ENCODE data around the gene SYNPO. TPM values are rescaled to one million over a fixed set of nuclear protein-coding genes. Genes with fewer than 3 reads are reported as not detected.
A peak's percentile ranks its signal among the peaks of the same experiment; 100 is the strongest.

The SYNPO gene
- total RNA-seq, 1 donor from 2014 or later = 16.1 TPM

DNA sequence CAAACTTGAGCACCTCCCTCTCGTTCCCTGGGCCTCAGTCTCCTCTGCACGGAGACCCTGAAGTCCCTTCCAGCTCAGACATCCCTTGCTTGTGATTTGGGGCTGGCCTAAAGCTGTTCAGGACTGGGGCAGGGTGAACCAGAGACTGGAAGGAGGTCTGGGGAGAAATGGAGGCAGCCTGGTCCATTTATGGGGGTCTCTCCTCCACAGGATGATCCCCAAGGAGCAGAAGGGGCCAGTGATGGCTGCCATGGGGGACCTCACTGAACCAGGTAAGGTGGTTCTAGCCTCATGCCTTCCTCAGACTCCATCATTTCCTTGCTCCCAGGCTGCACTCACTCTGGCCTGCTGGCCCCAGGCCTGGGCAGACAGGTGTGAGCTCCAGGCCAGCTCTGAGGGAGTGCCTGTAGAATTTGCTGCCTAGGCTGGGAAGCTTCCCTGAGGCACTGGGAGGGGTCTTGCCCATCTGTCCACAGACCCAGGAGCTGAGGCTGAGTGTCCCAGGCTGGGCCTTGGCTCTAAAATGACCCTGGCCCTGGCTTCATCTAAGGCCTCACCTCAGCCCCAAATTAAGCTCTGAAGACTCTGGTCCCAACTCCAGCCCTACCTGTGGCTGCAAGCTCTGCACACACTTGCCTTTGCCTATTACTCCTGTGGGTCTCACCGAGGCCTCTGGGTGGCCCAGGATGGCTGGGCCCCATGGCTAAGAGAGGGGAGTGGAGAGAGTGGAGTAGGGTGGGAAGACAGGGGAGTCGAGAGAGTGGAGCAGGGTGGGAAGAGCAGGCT is 22.5 kb downstream of the SYNPO start:
- H3K4me1 Mint-ChIP-seq (ENCODE audit: low read depth, unreplicated experiment) = peaks cover 7% of the 10 kb centered on the region
- H3K4me3 Mint-ChIP-seq (ENCODE audit: unreplicated experiment) = no peak overlapping the region
- H3K9me3 Mint-ChIP-seq (ENCODE audit: unreplicated experiment) = no peaks in the 10 kb centered on the region
- peaks cover 7% of the 10 kb centered on the region for H3K27me3 Mint-ChIP-seq (ENCODE audit: unreplicated experiment)
- H3K36me3 Mint-ChIP-seq (ENCODE audit: unreplicated experiment) = no peaks in the 10 kb centered on the region
- no peak overlapping the region for H3K27ac Mint-ChIP-seq (ENCODE audit: unreplicated experiment)
- no peak for DNase-seq
- TF ChIP-seq, protein P1, sequence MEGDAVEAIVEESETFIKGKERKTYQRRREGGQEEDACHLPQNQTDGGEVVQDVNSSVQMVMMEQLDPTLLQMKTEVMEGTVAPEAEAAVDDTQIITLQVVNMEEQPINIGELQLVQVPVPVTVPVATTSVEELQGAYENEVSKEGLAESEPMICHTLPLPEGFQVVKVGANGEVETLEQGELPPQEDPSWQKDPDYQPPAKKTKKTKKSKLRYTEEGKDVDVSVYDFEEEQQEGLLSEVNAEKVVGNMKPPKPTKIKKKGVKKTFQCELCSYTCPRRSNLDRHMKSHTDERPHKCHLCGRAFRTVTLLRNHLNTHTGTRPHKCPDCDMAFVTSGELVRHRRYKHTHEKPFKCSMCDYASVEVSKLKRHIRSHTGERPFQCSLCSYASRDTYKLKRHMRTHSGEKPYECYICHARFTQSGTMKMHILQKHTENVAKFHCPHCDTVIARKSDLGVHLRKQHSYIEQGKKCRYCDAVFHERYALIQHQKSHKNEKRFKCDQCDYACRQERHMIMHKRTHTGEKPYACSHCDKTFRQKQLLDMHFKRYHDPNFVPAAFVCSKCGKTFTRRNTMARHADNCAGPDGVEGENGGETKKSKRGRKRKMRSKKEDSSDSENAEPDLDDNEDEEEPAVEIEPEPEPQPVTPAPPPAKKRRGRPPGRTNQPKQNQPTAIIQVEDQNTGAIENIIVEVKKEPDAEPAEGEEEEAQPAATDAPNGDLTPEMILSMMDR (IDR thresholded peaks at IDR 0.05; ENCODE audit: partially characterized antibody, unreplicated experiment) = no peak

DNA sequence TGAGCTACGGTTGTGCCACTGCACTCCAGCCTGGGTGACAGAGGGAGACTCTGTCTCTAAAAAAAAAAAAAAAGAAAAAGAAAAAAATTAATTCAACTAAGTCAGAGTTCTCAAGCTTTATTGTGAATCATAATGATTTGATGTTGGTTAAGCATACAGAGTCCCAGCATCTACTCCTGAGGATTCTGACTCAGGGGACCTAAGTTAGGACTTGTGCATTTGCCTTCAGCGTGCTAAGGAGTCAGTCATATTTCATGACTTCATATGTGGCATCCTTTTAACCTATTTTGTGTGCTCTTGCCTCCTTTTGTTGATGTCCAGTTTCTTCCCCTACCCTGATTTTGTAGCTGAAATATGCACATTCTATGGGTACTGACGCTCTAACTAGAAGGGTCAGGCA is 23.5 kb downstream of the SYNPO start:
- H3K27me3 Mint-ChIP-seq (ENCODE audit: unreplicated experiment) = peaks cover 2% of the 10 kb centered on the region
- H3K9me3 Mint-ChIP-seq (ENCODE audit: unreplicated experiment) = no peaks in the 10 kb centered on the region
- no peak overlapping the region for H3K4me3 Mint-ChIP-seq (ENCODE audit: unreplicated experiment)
- H3K27ac Mint-ChIP-seq (ENCODE audit: unreplicated experiment) = no peak overlapping the region
- H3K36me3 Mint-ChIP-seq (ENCODE audit: unreplicated experiment) = no peaks in the 10 kb centered on the region
- no peak for DNase-seq
- TF ChIP-seq, protein P1 (IDR thresholded peaks at IDR 0.05; ENCODE audit: partially characterized antibody, unreplicated experiment) = no peak
- peaks cover 5% of the 10 kb centered on the region for H3K4me1 Mint-ChIP-seq (ENCODE audit: low read depth, unreplicated experiment)

DNA sequence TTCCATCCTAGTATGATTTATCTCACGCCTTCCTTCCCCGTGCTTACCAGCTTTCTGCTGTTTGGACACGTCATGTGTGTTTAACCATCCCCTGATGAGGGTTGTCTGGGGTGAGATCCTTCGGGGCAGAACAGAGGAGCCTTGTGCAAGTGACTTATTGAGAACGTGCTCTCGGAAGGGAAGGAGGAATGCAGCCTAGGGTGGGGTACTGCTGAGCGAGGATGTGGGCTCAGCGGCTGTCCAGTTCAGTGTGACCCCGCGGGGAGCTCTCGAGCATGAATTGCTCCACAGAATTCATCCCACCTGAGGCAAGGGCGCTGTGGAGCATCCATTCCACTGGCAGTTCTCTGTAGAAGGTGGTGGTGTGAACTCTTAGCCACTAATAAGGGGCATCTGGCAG is 24.6 kb downstream of the SYNPO start:
- TF ChIP-seq, protein P1 (IDR thresholded peaks at IDR 0.05; ENCODE audit: partially characterized antibody, unreplicated experiment) = no peak
- H3K4me3 Mint-ChIP-seq (ENCODE audit: unreplicated experiment) = no peak overlapping the region
- H3K4me1 Mint-ChIP-seq (ENCODE audit: low read depth, unreplicated experiment) = peaks cover 5% of the 10 kb centered on the region
- H3K36me3 Mint-ChIP-seq (ENCODE audit: unreplicated experiment) = no peaks in the 10 kb centered on the region
- no peaks in the 10 kb centered on the region for H3K9me3 Mint-ChIP-seq (ENCODE audit: unreplicated experiment)
- peaks cover 2% of the 10 kb centered on the region for H3K27me3 Mint-ChIP-seq (ENCODE audit: unreplicated experiment)
- DNase-seq = no peak
- H3K27ac Mint-ChIP-seq (ENCODE audit: unreplicated experiment) = no peak overlapping the region

DNA sequence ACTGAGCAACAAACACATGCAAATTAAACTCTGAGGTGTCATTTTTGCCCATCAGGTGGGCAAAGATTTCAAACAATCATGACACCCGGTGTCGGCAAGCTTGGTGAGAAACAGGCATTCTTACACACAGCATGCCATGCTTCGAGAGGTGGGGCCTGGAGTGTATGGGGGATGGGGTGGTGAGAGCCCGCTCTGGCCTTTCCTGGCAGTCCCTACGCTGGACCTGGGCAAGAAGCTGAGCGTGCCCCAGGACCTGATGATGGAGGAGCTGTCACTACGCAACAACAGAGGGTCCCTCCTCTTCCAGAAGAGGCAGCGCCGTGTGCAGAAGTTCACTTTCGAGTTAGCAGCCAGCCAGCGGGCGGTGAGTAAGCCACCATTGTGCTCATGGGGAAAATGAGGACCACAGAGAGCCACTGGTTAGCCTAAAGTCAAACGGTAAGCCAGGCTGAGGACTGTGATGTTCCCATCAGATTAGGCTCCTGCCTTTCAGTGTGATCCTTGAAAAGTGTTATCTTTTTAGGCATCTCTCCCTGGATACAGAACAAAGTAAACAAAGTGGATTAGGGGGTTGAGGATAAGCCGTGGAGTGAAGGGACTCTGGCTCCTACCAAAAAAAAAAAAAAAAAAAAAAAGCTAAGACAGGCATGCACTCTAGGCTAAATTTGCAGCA is 30.0 kb downstream of the SYNPO start:
- TF ChIP-seq, protein P1 (IDR thresholded peaks at IDR 0.05; ENCODE audit: partially characterized antibody, unreplicated experiment) = no peak
- Mint-ChIP-seq H3K9me3 (ENCODE audit: unreplicated experiment) (no peaks in the 10 kb centered on the region), H3K36me3 (ENCODE audit: unreplicated experiment) (no peaks in the 10 kb centered on the region), H3K27me3 (ENCODE audit: unreplicated experiment) (peaks cover 2% of the 10 kb centered on the region), H3K4me3 (ENCODE audit: unreplicated experiment) (peak overlapping the region; percentile 74), H3K4me1 (ENCODE audit: low read depth, unreplicated experiment) (peaks cover 1% of the 10 kb centered on the region), H3K27ac (ENCODE audit: unreplicated experiment) (no peak overlapping the region)
- DNase-seq = no peak

DNA sequence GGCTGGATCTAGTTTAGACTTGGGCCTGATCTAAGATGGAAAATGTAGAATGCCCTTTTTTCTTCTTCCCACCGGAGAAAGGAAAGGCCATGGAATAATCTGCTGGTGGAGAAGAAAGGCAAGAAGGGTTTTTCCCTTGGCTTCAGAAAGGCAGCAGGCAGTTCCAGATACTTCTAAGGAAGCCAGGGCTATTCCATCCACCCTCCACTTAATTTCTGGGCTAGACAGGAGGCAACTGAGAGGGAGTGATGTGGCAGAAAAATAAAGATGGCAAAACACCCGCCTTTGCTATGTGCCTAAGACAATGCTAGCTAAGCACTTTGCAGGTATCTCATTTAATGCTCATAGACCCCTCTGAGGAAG is 30.5 kb downstream of the SYNPO start:
- Mint-ChIP-seq H3K27ac (ENCODE audit: unreplicated experiment) (no peak overlapping the region), H3K27me3 (ENCODE audit: unreplicated experiment) (peaks cover 2% of the 10 kb centered on the region)

More for the DNA sequence above, 30.5 kb downstream of the SYNPO start:
- Mint-ChIP-seq H3K4me3 (ENCODE audit: unreplicated experiment) (peak overlapping the region; percentile 74), H3K36me3 (ENCODE audit: unreplicated experiment) (no peaks in the 10 kb centered on the region), H3K9me3 (ENCODE audit: unreplicated experiment) (no peaks in the 10 kb centered on the region), H3K4me1 (ENCODE audit: low read depth, unreplicated experiment) (peaks cover 1% of the 10 kb centered on the region)
- TF ChIP-seq, protein P1 (IDR thresholded peaks at IDR 0.05; ENCODE audit: partially characterized antibody, unreplicated experiment) = no peak
- DNase-seq = no peak
